HepG2 (cell line): ENCODE results near the gene ZNF343. TPM values are rescaled to one million over a fixed set of nuclear protein-coding genes. Genes with fewer than 3 reads are reported as not detected.

Source experiments
- ATAC-seq: fragments of 200-7000 bp; cut with Tn5 transposase; 3 replicates; pipeline ENCODE4 v1.9.1; 2020; ENCODE audit warnings: mild to moderate bottlenecking, moderate library complexity
- BruUV-seq: library from RNA; stranded (reverse); fragments of 400-500 nt; replicated peaks from 2 replicates; lab custom pipeline; 2021; lab: Mats Ljungman, UMichigan
- CTCF ChIA-PET: fragments of 300-600 bp; formaldehyde crosslinking; extraction: SDS; loops from one replicate; lab custom pipeline; 2021; ENCODE audit warnings: low total read pairs, inconsistent platforms, low intra/inter-chr PET ratio; lab: Yijun Ruan, JAX
- POLR2A ChIA-PET: fragments of 350-600 bp; sonication (Branson Sonifier 250); formaldehyde crosslinking; loops from one replicate; lab custom pipeline; 2020; ENCODE audit warnings: antibody characterized with exemption, inconsistent platforms; lab: Yijun Ruan, JAX
- DNase-seq: peaks from one replicate; pipeline ENCODE4 v3.0.0-alpha.2; 2015; ENCODE audit warnings: low spot score
- FAIRE-seq: peaks from 3 replicates; lab custom pipeline; 2011; peaks lifted over from hg19 to GRCh38; lab: Jason Lieb, UNC
- H2AFZ ChIP-seq: one replicate; pipeline ENCODE4 v1.6.1; 2011; ENCODE audit warnings: low read length, inconsistent platforms
- H3K27ac ChIP-seq: fragments of 300-600 bp; 3 replicates; pipeline ENCODE4 v1.8.0; 2011; ENCODE audit warnings: mixed run types, mild to moderate bottlenecking, mixed read lengths, low read length, inconsistent platforms; ENCODE audit not compliant: insufficient read depth; ENCODE audit errors: extremely low read length
- H3K27me3 ChIP-seq, 2 experiments: fragments of 200-600 bp in 1 of 2; 2 replicates in 1 of 2; 3 replicates in 1 of 2; pipeline versions ENCODE4 v1.6.0 to v1.8.0; 2011; ENCODE audit warnings: low read length in 2 of 2, mild to moderate bottlenecking in 2 of 2, moderate library complexity in 2 of 2, inconsistent platforms in 1 of 2; ENCODE audit not compliant: insufficient read depth in 2 of 2, control insufficient read depth in 1 of 2
- H3K36me3 ChIP-seq, 2 experiments: fragments of 200-600 bp in 1 of 2; replicated peaks in 1 of 2; 2 replicates in 1 of 2; 3 replicates in 1 of 2; pipeline versions ENCODE4 v1.5.1 to v1.8.0; 2011; ENCODE audit warnings: low read length in 2 of 2, inconsistent platforms in 1 of 2; ENCODE audit not compliant: insufficient read depth in 2 of 2, control insufficient read depth in 1 of 2
- H3K4me1 ChIP-seq: 2 replicates; pipeline ENCODE4 v1.5.1; 2012; ENCODE audit warnings: low read length, inconsistent platforms; ENCODE audit not compliant: insufficient read depth
- H3K4me2 ChIP-seq: 2 replicates; pipeline ENCODE4 v1.6.0; 2011; ENCODE audit warnings: low read depth, low read length, inconsistent platforms
- H3K4me3 ChIP-seq, 3 experiments: fragments of 200-600 bp in 1 of 3; sonication (generic), shearing (Covaris generic) in 1 of 3; replicated peaks in 1 of 3; 2 replicates each; pipeline ENCODE4 v1.5.1; 2011 to 2016; ENCODE audit warnings: low read length in 3 of 3, inconsistent platforms in 2 of 3, low read depth in 2 of 3, mild to moderate bottlenecking in 2 of 3, control low read depth in 1 of 3, mixed read lengths in 1 of 3; ENCODE audit not compliant: insufficient read depth in 1 of 3
- H3K79me2 ChIP-seq: one replicate; pipeline ENCODE4 v1.6.1; 2011; ENCODE audit warnings: low read length, inconsistent platforms; ENCODE audit not compliant: insufficient read depth
- H3K9ac ChIP-seq: 2 replicates; pipeline ENCODE4 v1.6.0; 2011; ENCODE audit warnings: mild to moderate bottlenecking, low read depth, low read length, inconsistent platforms; ENCODE audit not compliant: insufficient read depth
- H3K9me3 ChIP-seq: 2 replicates; pipeline ENCODE4 v1.5.1; 2012; ENCODE audit warnings: mild to moderate bottlenecking, low read length
- H4K20me1 ChIP-seq: 2 replicates; pipeline ENCODE4 v1.6.0; 2011; ENCODE audit warnings: inconsistent platforms, mild to moderate bottlenecking, low read length, moderate library complexity; ENCODE audit not compliant: insufficient read depth
- ATF4 ChIP-seq, 2 experiments: fragments of 450-650 bp in 1 of 2; sonication (generic) in 1 of 2; formaldehyde crosslinking; IDR thresholded peaks; 2 replicates each; pipeline versions ENCODE4 v1.5.0 to v1.8.0; 2020 to 2022; ENCODE audit warnings: mild to moderate bottlenecking in 1 of 2, missing genetic modification reagents in 1 of 2
- CBX2 ChIP-seq, 2 experiments: fragments of 200-600 bp in 1 of 2; sonication (generic); formaldehyde crosslinking in 1 of 2; IDR thresholded peaks; 2 replicates each; pipeline versions ENCODE4 v1.7.0 to v1.8.1; 2018 to 2022; ENCODE audit warnings: low read depth in 2 of 2, low read length in 1 of 2, mild to moderate bottlenecking in 1 of 2, missing genetic modification reagents in 1 of 2
- CC2D1A ChIP-seq: sonication (generic); formaldehyde crosslinking; IDR thresholded peaks from 2 replicates; pipeline ENCODE4 v1.8.1; 2023; ENCODE audit warnings: mild to moderate bottlenecking, missing genetic modification reagents
- ESRRA ChIP-seq: sonication (generic); formaldehyde crosslinking; IDR thresholded peaks from 2 replicates; pipeline ENCODE4 v1.5.1; 2020; ENCODE audit warnings: mild to moderate bottlenecking, low read depth, missing genetic modification reagents
- HOXD1 ChIP-seq: sonication (generic); formaldehyde crosslinking; IDR thresholded peaks from 2 replicates; pipeline ENCODE4 v1.5.0; 2020; ENCODE audit warnings: missing genetic modification reagents
- KDM5A ChIP-seq: fragments of 200-600 bp; sonication (generic); IDR thresholded peaks from 2 replicates; pipeline ENCODE4 v1.7.0; 2018; ENCODE audit warnings: antibody characterized with exemption, mild to moderate bottlenecking, low read length, borderline replicate concordance
- MXI1 ChIP-seq: IDR thresholded peaks from 3 replicates; pipeline ENCODE4 v1.6.1; 2012; ENCODE audit warnings: low read depth, low read length, inconsistent platforms, borderline replicate concordance
- NFE2 ChIP-seq: sonication (generic); formaldehyde crosslinking; IDR thresholded peaks from 2 replicates; pipeline ENCODE4 v1.4.0; 2020; ENCODE audit warnings: missing genetic modification reagents
- NFE2L1 ChIP-seq: sonication (generic); formaldehyde crosslinking; IDR thresholded peaks from 2 replicates; pipeline ENCODE4 v1.4.0; 2020; ENCODE audit warnings: missing genetic modification reagents, mild to moderate bottlenecking, borderline replicate concordance
- NR0B2 ChIP-seq: sonication (generic); formaldehyde crosslinking; IDR thresholded peaks from 2 replicates; pipeline ENCODE4 v1.4.0; 2020; ENCODE audit warnings: mild to moderate bottlenecking, missing genetic modification reagents
- PAWR ChIP-seq: sonication (generic); formaldehyde crosslinking; IDR thresholded peaks from 2 replicates; pipeline ENCODE4 v1.4.0; 2020; ENCODE audit warnings: missing genetic modification reagents, mild to moderate bottlenecking, borderline replicate concordance
- PCBP2 ChIP-seq: fragments of 200-400 bp; formaldehyde crosslinking; optimal IDR thresholded peaks from 2 replicates; pipeline ENCODE3; 2018; ENCODE audit warnings: low read length, low read depth; ENCODE audit not compliant: poor library complexity, severe bottlenecking
- POGK ChIP-seq: sonication (generic); formaldehyde crosslinking; conservative IDR thresholded peaks from 2 replicates; pipeline ENCODE4 v1.8.0; 2022; ENCODE audit warnings: mild to moderate bottlenecking, moderate library complexity, missing genetic modification reagents
- ZBTB3 ChIP-seq: sonication (generic); formaldehyde crosslinking; IDR thresholded peaks from 2 replicates; pipeline ENCODE4 v1.4.0; 2020; ENCODE audit warnings: low read depth, mild to moderate bottlenecking, moderate library complexity, missing genetic modification reagents, borderline replicate concordance
- ZBTB39 ChIP-seq: sonication (generic); formaldehyde crosslinking; IDR thresholded peaks from 2 replicates; pipeline ENCODE4 v1.5.0; 2020; ENCODE audit warnings: missing genetic modification reagents
- ZFP36L1 ChIP-seq: sonication (generic); formaldehyde crosslinking; IDR thresholded peaks from 2 replicates; pipeline ENCODE4 v1.8.0; 2022; ENCODE audit warnings: mild to moderate bottlenecking, missing genetic modification reagents, moderate library complexity
- ZNF33A ChIP-seq: sonication (generic); formaldehyde crosslinking; IDR thresholded peaks from 2 replicates; pipeline ENCODE4 v1.5.1; 2020; ENCODE audit warnings: missing genetic modification reagents, mild to moderate bottlenecking, moderate library complexity, borderline replicate concordance
- ZNF501 ChIP-seq: sonication (generic); formaldehyde crosslinking; IDR thresholded peaks from 2 replicates; pipeline ENCODE4 v1.5.1; 2020; ENCODE audit warnings: mild to moderate bottlenecking, moderate library complexity, missing genetic modification reagents
- whole genome bisulfite sequencing: methylation state at CpG from one replicate; pipeline ENCODE4 v1.1.6; 2017; ENCODE audit warnings: low lambda C conversion rate; 5-methylcytosine and 5-hydroxymethylcytosine counted together
- in situ Hi-C: cut with HindIII; loops from 2 replicates; pipeline ENCODE4 v1.10.0; 2017; ENCODE audit warnings: low pct_unique_long_range_greater_than_20kb; ENCODE audit not compliant: extremely low pct_ligation_motif_present
- intact Hi-C: fragments of 100-400 bp; cut with micrococcal nuclease; formaldehyde crosslinking; loops from one replicate; pipeline ENCODE4 v1.10.0; 2022; ENCODE audit not compliant: unreplicated experiment
- polyA plus RNA-seq, 8 experiments: library from polyadenylated mRNA; depleted of rRNA in 3 of 8; stranded (reverse) in 7 of 8; unstranded in 1 of 8; fragments of >200 nt; fragmentation: Illumina TruSeq in 4 of 8; extraction: Trizol in 4 of 8; gene quantifications; 2 replicates each; pipeline versions ENCODE4 v1.2.1 to v1.2.3, GENCODE V29; 2011 to 2016; ENCODE audit warnings: low read depth in 4 of 8, missing spikeins in 1 of 8, mixed read lengths in 1 of 8; ENCODE audit not compliant: insufficient read depth in 1 of 8
- total RNA-seq, 5 experiments: library from RNA; depleted of rRNA; stranded (reverse); fragments of >200 nt; fragmentation: Illumina TruSeq; extraction: Trizol; gene quantifications; 2 replicates each; pipeline ENCODE4 v1.2.3, GENCODE V29; 2016; ENCODE audit warnings: low read depth in 1 of 5

The ZNF343 gene
- total and polyA plus RNA-seq, 2 of the 13 experiments (the other 11 are each of a cell fraction or from before 2014, with no cell fraction given) = 16.4 to 22.1 TPM

GRCh38 chr20:2469991-2470422 is 38.7 kb downstream of the ZNF343 start:
- intact Hi-C loops = loop anchor here (1.0 to 5.0 kb wide), 3 partner anchors 16 to 182 kb away; partner anchors contain the start of genes NOP56 and ZNF343
- in situ Hi-C loops = no loop called here
- peak; percentile 75 for ATAC-seq
- Histone ChIP-seq H4K20me1 (peaks cover 50% of the 10 kb centered on the region), H3K4me3 (peak overlapping the region; percentile 89 to 93 (median 90)), H3K4me2 (peak overlapping the region; percentile 86), H3K27ac (peak overlapping the region; percentile 89), H3K9ac (peak overlapping the region; percentile 93), H3K4me1 (peaks cover 51% of the 10 kb centered on the region), H3K36me3 (peaks cover 23 to 34% of the 10 kb centered on the region in 2 experiments), H3K27me3 (no peaks in the 10 kb centered on the region; a peak in 1 of 5 replicates), H3K79me2 (peaks cover 50% of the 10 kb centered on the region), H2AFZ (no peak overlapping the region), H3K9me3 (no peaks in the 10 kb centered on the region)
- FAIRE-seq = peak; percentile 72
- BruUV-seq = TSS peak; percentile 58
- peak; percentile 65 for DNase-seq
- POLR2A ChIA-PET = interaction anchor here (0.8 to 3.4 kb wide), 22 partner anchors 10 to 1351 kb away, joined by 3 to 34 read pairs (median 8); partner anchors contain the start of genes FKBP1A, IDH3B, NOP56 and PSMF1
- under 1% methylated on average over 19 of the region's 19 CpGs for WGBS
- CTCF ChIA-PET = no interaction called here
- no peak for TF ChIP-seq POGK (CRISPR knock-in tag)
- no peak for TF ChIP-seq NR0B2 (CRISPR knock-in tag)
- TF ChIP-seq ZBTB39 (CRISPR knock-in tag) = no peak
- TF ChIP-seq PAWR = no peak
- TF ChIP-seq CBX2 (IDR thresholded peaks at IDR 0.05; ENCODE audit: low read depth, low read length) = no peak
- TF ChIP-seq CBX2 (CRISPR knock-in tag; IDR thresholded peaks at IDR 0.05; ENCODE audit: low read depth) = 0 out of 2 replicates have a peak, but pooled peaks have one; percentile 3
- TF ChIP-seq ATF4 (CRISPR knock-in tag; IDR thresholded peaks at IDR 0.05) = no peak
- no peak for TF ChIP-seq KDM5A
- 0 out of 3 replicates have a peak, but pooled peaks have one; percentile 16 for TF ChIP-seq MXI1
- TF ChIP-seq NFE2L1 (CRISPR knock-in tag) = no peak
- no peak for TF ChIP-seq ZFP36L1 (CRISPR knock-in tag)
- peak; percentile 20 for TF ChIP-seq PCBP2
- no peak for TF ChIP-seq HOXD1 (CRISPR knock-in tag)
- no peak; the same call in 1 of the 2 replicates for TF ChIP-seq ESRRA (CRISPR knock-in tag)
- no peak for TF ChIP-seq NFE2 (CRISPR knock-in tag)
- TF ChIP-seq ZNF33A (CRISPR knock-in tag) = no peak
- 0 out of 2 replicates have a peak, but pooled peaks have one; percentile 4 for TF ChIP-seq ZBTB3
- TF ChIP-seq CC2D1A (CRISPR knock-in tag) = peak; percentile 83; the same call in 1 of the 2 replicates
- no peak for TF ChIP-seq ZNF501 (CRISPR knock-in tag)
